RWPE2 (cell line): ENCODE data around the gene ELAPOR2.
"Not testable (repeated sequence)": the region's sequence is repeated elsewhere in the genome, so short reads cannot be mapped to it uniquely, and the experiment has no call there.

ENCODE experiments used
- ATAC-seq: fragments of 200-7000 bp; cut with Tn5 transposase; 3 replicates; pipeline ENCODE4 v1.9.1; 2021; ENCODE audit warnings: low read depth
- DNase-seq: peaks from one replicate; pipeline ENCODE4 v3.0.0-alpha.2; 2020; ENCODE audit warnings: low spot score
- H3K27ac ChIP-seq: fragments of 450-650 bp; 2 replicates; pipeline ENCODE4 v1.5.1; 2017; ENCODE audit warnings: mild to moderate bottlenecking; ENCODE audit not compliant: poor library complexity, severe bottlenecking
- H3K27me3 ChIP-seq: fragments of 250-450 bp; sonication (Bioruptor Pico); 2 replicates; pipeline ENCODE4 v1.5.1; 2021; ENCODE audit warnings: mild to moderate bottlenecking, moderate library complexity; ENCODE audit not compliant: insufficient read depth, poor library complexity, severe bottlenecking
- H3K36me3 ChIP-seq: fragments of 250-450 bp; sonication (Bioruptor Pico); 2 replicates; pipeline ENCODE4 v1.5.1; 2020; ENCODE audit warnings: low read depth, mild to moderate bottlenecking, moderate library complexity
- H3K4me1 ChIP-seq: fragments of 250-450 bp; sonication (Bioruptor Pico); 2 replicates; pipeline ENCODE4 v1.5.1; 2021; ENCODE audit warnings: mild to moderate bottlenecking, moderate library complexity; ENCODE audit not compliant: insufficient read depth, poor library complexity, severe bottlenecking
- H3K4me3 ChIP-seq: fragments of 250-450 bp; sonication (Bioruptor Pico); 2 replicates; pipeline ENCODE4 v1.5.1; 2021; ENCODE audit warnings: mild to moderate bottlenecking, moderate library complexity; ENCODE audit not compliant: severe bottlenecking
- H3K9me3 ChIP-seq: fragments of 250-450 bp; sonication (Bioruptor Pico); 2 replicates; pipeline ENCODE4 v1.5.1; 2021; ENCODE audit warnings: mild to moderate bottlenecking, moderate library complexity; ENCODE audit not compliant: severe bottlenecking
- CTCF ChIP-seq: fragments of 450-650 bp; IDR thresholded peaks from one replicate; pipeline ENCODE4 v1.5.1; 2017; ENCODE audit warnings: mild to moderate bottlenecking, moderate library complexity; ENCODE audit not compliant: poor library complexity, severe bottlenecking

ELAPOR2 gene

GRCh38 chr7:87039691-87040299 lies 19.7 kb downstream of the ELAPOR2 start:
- Histone ChIP-seq H3K27ac (peak overlapping the region; percentile 77), H3K4me3 (peak overlapping the region; percentile 41)

GRCh38 chr7:87038993-87039690 lies 20.3 kb downstream of the ELAPOR2 start:
- peak overlapping the region; percentile 41 for H3K4me3 ChIP-seq
- no peaks in the 10 kb centered on the region for H3K36me3 ChIP-seq
- peak overlapping the region; percentile 77 for H3K27ac ChIP-seq
- H3K4me1 ChIP-seq, result peaks cover 13% of the 10 kb centered on the region
- TF ChIP-seq CTCF, result no peak
- H3K9me3 ChIP-seq, result no peaks in the 10 kb centered on the region
- DNase-seq (no peak), ATAC-seq (peak; percentile 64)
- no peaks in the 10 kb centered on the region for H3K27me3 ChIP-seq

More at GRCh38 chr7:87039691-87040299, 19.7 kb downstream of the ELAPOR2 start:
- peak; percentile 25 for TF ChIP-seq CTCF
- not testable (repeated sequence) for H3K9me3 ChIP-seq, H3K36me3 ChIP-seq, H3K27me3 ChIP-seq
- DNase-seq (peak; percentile 60), ATAC-seq (peak; percentile 78)
- H3K4me1 ChIP-seq, result peaks cover 13% of the 10 kb centered on the region

- Histone ChIP-seq H3K36me3 (no peaks in the 10 kb centered on the region), H3K27me3 (no peaks in the 10 kb centered on the region), H3K4me3 (no peak overlapping the region), H3K4me1 (peaks cover 13% of the 10 kb centered on the region), H3K27ac (no peak overlapping the region), H3K9me3 (no peaks in the 10 kb centered on the region)
- TF ChIP-seq CTCF, result no peak
- no peak for ATAC-seq
- no peak for DNase-seq
Observed at GRCh38 chr7:87036985-87037384, 22.5 kb downstream of the ELAPOR2 start.

GRCh38 chr7:87032604-87033339 lies 26.7 kb downstream of the ELAPOR2 start:
- TF ChIP-seq CTCF, result no peak
- no peak overlapping the region for H3K4me3 ChIP-seq
- no peak overlapping the region for H3K27ac ChIP-seq
- peaks cover 1% of the 10 kb centered on the region for H3K4me1 ChIP-seq
- H3K27me3 ChIP-seq, result no peaks in the 10 kb centered on the region
- no peaks in the 10 kb centered on the region for H3K36me3 ChIP-seq
- ATAC-seq (no peak), DNase-seq (no peak)
- H3K9me3 ChIP-seq, result no peaks in the 10 kb centered on the region
